Testis (tissue), 3 donors: ENCODE measurements around the gene SEC62. TPM values are rescaled to one million over a fixed set of nuclear protein-coding genes. Genes with fewer than 3 reads are reported as not detected.

ENCODE experiments used
- DNase-seq: peaks from one replicate; pipeline ENCODE4 v3.0.0-alpha.2; 2019
- H3K27ac ChIP-seq, 2 donors: fragments of 200-600 bp; sonication (generic); one replicate each; pipeline ENCODE4 v1.5.1; 2019
- H3K27me3 ChIP-seq: fragments of 200-600 bp; sonication (generic); one replicate; pipeline ENCODE4 v1.5.1; 2019
- H3K36me3 ChIP-seq: fragments of 200-600 bp; sonication (generic); one replicate; pipeline ENCODE4 v1.5.1; 2017; ENCODE audit warnings: low read depth; ENCODE audit errors: missing control alignments
- H3K4me1 ChIP-seq: fragments of 200-600 bp; sonication (generic); one replicate; pipeline ENCODE4 v1.5.1; 2019
- H3K4me3 ChIP-seq, 2 donors: fragments of 200-600 bp; sonication (generic); one replicate each; pipeline ENCODE4 v1.5.1; 2017 to 2019
- H3K9me3 ChIP-seq: fragments of 200-600 bp; sonication (generic); one replicate; pipeline ENCODE4 v1.5.1; 2017
- POLR2A ChIP-seq: fragments of 450-650 bp; IDR thresholded peaks from one replicate; pipeline ENCODE4 v1.6.1; 2017; ENCODE audit warnings: antibody characterized with exemption, mild to moderate bottlenecking, moderate library complexity
- WGBS, 2 donors: methylation state at CpG; one replicate each; pipeline ENCODE4 v1.1.5; 2018; 5-methylcytosine and 5-hydroxymethylcytosine counted together
- intact Hi-C: fragments of 100-400 bp; cut with DNase I; formaldehyde crosslinking; loops from one replicate; pipeline ENCODE4 v1.15.1; 2023; ENCODE audit warnings: low total_unique reads
- polyA plus RNA-seq: library from polyadenylated mRNA; stranded (reverse); fragments of 350-450 nt; fragmentation: Illumina TruSeq; extraction: RNeasy Lipid Tissue Mini Kit (QIAGEN cat#74804); gene quantifications from one replicate; pipeline ENCODE4 v1.2.3, GENCODE V29; 2014; ENCODE audit warnings: low read depth, low replicate concordance; ENCODE audit not compliant: insufficient read depth
- total RNA-seq, 2 donors: library from RNA; depleted of rRNA; stranded (reverse); fragments of >200 nt; gene quantifications; one replicate each; pipeline ENCODE4 v1.2.3, GENCODE V29; 2016
- TF ChIP-seq, protein P1 (sequence below), 3 experiments: fragments of 450-650 bp in 2 of 3; fragments of 200-600 bp in 1 of 3; sonication (generic) in 1 of 3; IDR thresholded peaks; one replicate each; pipeline ENCODE4 v1.5.1; 2016 to 2019; ENCODE audit warnings: antibody characterized with exemption in 3 of 3, mild to moderate bottlenecking in 2 of 3, moderate library complexity in 1 of 3

The SEC62 gene
- total and polyA plus RNA-seq, 3 donors from 2014 or later = 23.2 to 45.1 (median 44.7) TPM

- peak; percentile 18 for DNase-seq
- H3K4me3 ChIP-seq = peak overlapping the region; percentile 72 to 99
- peaks cover 12% of the 10 kb centered on the region for H3K4me1 ChIP-seq
- no peaks in the 10 kb centered on the region for H3K27me3 ChIP-seq
- peak overlapping the region; percentile 94 to 100 for H3K27ac ChIP-seq
- H3K36me3 ChIP-seq = no peaks in the 10 kb centered on the region
- 45 to 49% methylated on average over 21 of the region's 21 CpGs for WGBS, 2 donors
- TF ChIP-seq, protein P1, sequence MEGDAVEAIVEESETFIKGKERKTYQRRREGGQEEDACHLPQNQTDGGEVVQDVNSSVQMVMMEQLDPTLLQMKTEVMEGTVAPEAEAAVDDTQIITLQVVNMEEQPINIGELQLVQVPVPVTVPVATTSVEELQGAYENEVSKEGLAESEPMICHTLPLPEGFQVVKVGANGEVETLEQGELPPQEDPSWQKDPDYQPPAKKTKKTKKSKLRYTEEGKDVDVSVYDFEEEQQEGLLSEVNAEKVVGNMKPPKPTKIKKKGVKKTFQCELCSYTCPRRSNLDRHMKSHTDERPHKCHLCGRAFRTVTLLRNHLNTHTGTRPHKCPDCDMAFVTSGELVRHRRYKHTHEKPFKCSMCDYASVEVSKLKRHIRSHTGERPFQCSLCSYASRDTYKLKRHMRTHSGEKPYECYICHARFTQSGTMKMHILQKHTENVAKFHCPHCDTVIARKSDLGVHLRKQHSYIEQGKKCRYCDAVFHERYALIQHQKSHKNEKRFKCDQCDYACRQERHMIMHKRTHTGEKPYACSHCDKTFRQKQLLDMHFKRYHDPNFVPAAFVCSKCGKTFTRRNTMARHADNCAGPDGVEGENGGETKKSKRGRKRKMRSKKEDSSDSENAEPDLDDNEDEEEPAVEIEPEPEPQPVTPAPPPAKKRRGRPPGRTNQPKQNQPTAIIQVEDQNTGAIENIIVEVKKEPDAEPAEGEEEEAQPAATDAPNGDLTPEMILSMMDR (IDR thresholded peaks at IDR 0.05) = no peak
- TF ChIP-seq POLR2A = no peak
- H3K9me3 ChIP-seq = no peaks in the 10 kb centered on the region
- intact Hi-C loops = no loop called here
These were observed 812 bp upstream of the SEC62 start for GRCh38 chr3:169965562-169966427.

DNA sequence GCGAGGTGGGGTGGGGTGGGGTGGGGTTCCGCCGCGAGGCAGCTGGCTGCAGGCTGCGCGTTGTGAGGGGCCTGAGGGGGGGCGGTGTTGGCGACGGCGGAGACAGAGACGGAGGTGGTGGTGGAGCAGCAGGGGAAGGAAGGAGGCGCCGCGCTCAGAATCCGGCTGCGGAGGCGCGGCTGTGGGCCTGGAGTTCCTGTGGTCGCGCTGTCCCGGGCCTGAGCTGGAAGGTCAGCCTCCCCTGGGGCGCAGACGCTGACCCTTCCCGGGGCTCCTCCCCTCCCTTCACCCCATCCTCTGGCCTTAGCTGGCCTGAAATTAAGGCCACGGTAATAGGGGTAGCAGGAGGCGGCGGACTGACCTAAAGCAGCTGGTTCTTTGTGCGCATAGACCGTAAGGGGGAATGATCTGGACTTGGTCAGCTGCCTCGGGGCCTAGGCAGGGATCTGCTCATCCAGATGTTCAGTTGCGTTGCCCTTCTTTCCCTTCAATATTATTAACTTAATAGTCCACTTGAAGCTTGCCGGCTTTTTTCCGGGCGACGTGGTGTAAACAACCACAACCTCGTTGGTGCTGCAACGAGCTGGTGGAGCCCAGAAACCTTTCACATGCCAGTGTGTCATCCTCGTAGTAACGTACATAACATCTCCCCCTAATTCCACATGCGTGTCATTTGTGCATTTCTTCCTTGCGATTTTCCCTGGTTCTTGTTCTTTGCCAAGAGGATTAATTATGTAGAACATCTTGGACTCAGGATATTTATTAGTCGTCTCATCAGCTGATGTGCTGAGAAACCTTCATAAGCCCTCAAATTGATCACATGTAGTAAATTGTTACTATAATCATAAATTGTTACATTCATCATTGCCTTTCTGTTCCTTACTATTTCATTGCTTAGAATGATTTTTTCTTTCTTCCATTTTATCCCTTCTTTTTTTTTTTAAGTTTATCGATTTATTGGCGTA is 626 bp downstream of the SEC62 start:
- Histone ChIP-seq H3K27me3 (no peaks in the 10 kb centered on the region), H3K27ac (peak overlapping the region; percentile 94 to 100), H3K9me3 (no peaks in the 10 kb centered on the region), H3K4me3 (peak overlapping the region; percentile 72 to 99), H3K4me1 (peaks cover 12% of the 10 kb centered on the region), H3K36me3 (no peaks in the 10 kb centered on the region)
- intact Hi-C loops = no loop called here
- TF ChIP-seq, protein P1 (IDR thresholded peaks at IDR 0.05) = no peak
- WGBS, 2 donors = 1 to 2% methylated on average over 32 to 44 of the region's 44 CpGs
- DNase-seq = peak; percentile 67

- Histone ChIP-seq H3K4me3 (peak overlapping the region in 1 of 2 donors; percentile 99), H3K36me3 (no peaks in the 10 kb centered on the region), H3K4me1 (peaks cover 12% of the 10 kb centered on the region), H3K27ac (peak overlapping the region in 1 of 2 donors; percentile 94), H3K27me3 (no peaks in the 10 kb centered on the region), H3K9me3 (no peaks in the 10 kb centered on the region)
- DNase-seq = no peak
- intact Hi-C loops = no loop called here
- TF ChIP-seq POLR2A = no peak
- TF ChIP-seq, protein P1 (IDR thresholded peaks at IDR 0.05) = no peak
- 31 to 35% methylated on average over 2 of the region's 2 CpGs for WGBS, 2 donors
These were observed 1.7 kb downstream of the SEC62 start for GRCh38 chr3:169968224-169968885.

GRCh38 chr3:169969174-169970095 is 2.8 kb downstream of the SEC62 start:
- H3K27ac ChIP-seq = no peak overlapping the region
- TF ChIP-seq, protein P1 (IDR thresholded peaks at IDR 0.05) = no peak
- TF ChIP-seq POLR2A = no peak
- WGBS, 2 donors = 66 to 70% methylated on average over 5 of the region's 5 CpGs
- intact Hi-C loops = no loop called here
- H3K9me3 ChIP-seq = no peaks in the 10 kb centered on the region
- DNase-seq = no peak
- peaks cover 12% of the 10 kb centered on the region for H3K4me1 ChIP-seq
- H3K27me3 ChIP-seq = no peaks in the 10 kb centered on the region
- no peak overlapping the region for H3K4me3 ChIP-seq
- no peaks in the 10 kb centered on the region for H3K36me3 ChIP-seq
